ENCODE data around the gene ADAMTSL3.

Gene ADAMTSL3

DNA sequence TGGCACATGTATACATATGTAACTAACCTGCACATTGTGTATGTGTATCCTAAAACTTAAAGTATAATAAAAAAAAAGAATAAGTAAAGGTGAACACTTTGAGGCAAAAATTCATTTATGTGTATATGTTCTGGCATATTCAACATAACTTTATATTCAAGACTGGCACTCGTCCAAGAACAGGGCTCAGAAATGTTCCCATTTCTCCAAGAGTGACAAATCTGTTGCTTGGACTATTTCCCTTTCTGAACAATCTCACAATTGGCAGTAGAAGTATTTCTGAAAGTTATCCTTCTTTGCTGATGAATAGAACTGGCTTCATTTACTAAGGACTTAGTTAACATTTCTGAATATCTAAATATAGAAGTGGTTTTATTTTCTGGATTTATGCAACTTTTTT is 212.8 kb downstream of the ADAMTSL3 start:
- TF ChIP-seq CTCF (IDR thresholded peaks at IDR 0.05; ENCODE audit: low read depth, low read length, missing control alignments), result no peak
- DNase-seq (ENCODE audit: extremely low read depth, low read depth), result no peak
- H3K4me3 ChIP-seq (replicated peaks; ENCODE audit: low read depth, low read length), result no peak overlapping the region

DNA sequence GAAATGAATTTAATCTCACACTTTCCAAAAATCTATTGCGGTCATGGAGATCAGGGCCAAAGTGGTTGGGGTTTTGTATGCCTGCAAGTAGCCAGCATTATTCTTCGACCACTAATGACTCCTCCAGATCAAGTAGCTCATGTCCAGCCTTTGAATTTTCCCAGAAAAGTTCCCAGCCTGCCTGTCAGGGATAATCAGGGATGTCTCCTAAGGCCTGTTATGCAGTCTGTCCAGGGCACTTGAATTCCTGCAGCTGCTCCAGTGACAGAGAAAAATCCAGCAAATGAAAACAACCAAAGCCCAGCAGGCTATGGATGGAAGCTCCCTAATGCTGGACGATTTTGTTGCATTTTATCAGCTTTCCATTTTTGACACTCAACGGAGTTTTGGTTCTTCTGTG is 215.4 kb downstream of the ADAMTSL3 start:
- DNase-seq (ENCODE audit: extremely low read depth, low read depth), result no peak
- TF ChIP-seq CTCF (IDR thresholded peaks at IDR 0.05; ENCODE audit: low read depth, low read length, missing control alignments), result no peak
- no peak overlapping the region for H3K4me3 ChIP-seq (replicated peaks; ENCODE audit: low read depth, low read length)

GRCh38 chr15:83871808-83872559 is 218.1 kb downstream of the ADAMTSL3 start:
- H3K4me3 ChIP-seq (replicated peaks; ENCODE audit: low read depth, low read length), result no peak overlapping the region
- TF ChIP-seq CTCF (IDR thresholded peaks at IDR 0.05; ENCODE audit: low read depth, low read length, missing control alignments), result no peak
- no peak for DNase-seq (ENCODE audit: extremely low read depth, low read depth)

- H3K4me3 ChIP-seq (replicated peaks; ENCODE audit: low read depth, low read length), result no peak overlapping the region
- TF ChIP-seq CTCF (IDR thresholded peaks at IDR 0.05; ENCODE audit: low read depth, low read length, missing control alignments), result no peak
- DNase-seq (ENCODE audit: extremely low read depth, low read depth), result no peak
These were observed 220.0 kb downstream of the ADAMTSL3 start for GRCh38 chr15:83873966-83874365.

GRCh38 chr15:83880529-83880928 is 226.6 kb downstream of the ADAMTSL3 start:
- DNase-seq (ENCODE audit: extremely low read depth, low read depth), result no peak
- no peak overlapping the region for H3K4me3 ChIP-seq (replicated peaks; ENCODE audit: low read depth, low read length)
- no peak for TF ChIP-seq CTCF (IDR thresholded peaks at IDR 0.05; ENCODE audit: low read depth, low read length, missing control alignments)

DNA sequence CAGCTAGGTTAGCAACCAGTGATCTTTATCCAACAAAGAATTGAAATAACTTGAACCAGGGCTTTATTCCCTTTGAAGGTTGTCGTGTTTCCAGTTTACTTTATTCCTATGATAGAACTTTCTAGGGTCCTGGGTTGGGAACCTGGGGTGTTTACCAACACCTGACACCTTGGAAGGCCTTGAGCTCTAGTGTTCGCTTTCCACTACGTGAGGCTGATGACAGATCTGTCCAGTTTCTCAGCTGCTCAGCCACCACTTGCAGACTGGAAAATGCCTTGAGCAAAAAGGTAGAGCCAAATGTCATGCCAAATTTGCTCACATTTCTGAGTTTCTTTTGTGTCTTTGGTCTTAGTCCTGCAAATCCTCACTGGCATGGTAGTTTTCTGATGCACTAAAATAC is 227.2 kb downstream of the ADAMTSL3 start:
- no peak for TF ChIP-seq CTCF (IDR thresholded peaks at IDR 0.05; ENCODE audit: low read depth, low read length, missing control alignments)
- no peak for DNase-seq (ENCODE audit: extremely low read depth, low read depth)
- H3K4me3 ChIP-seq (replicated peaks; ENCODE audit: low read depth, low read length), result no peak overlapping the region

GRCh38 chr15:83886321-83886720 is 232.4 kb downstream of the ADAMTSL3 start:
- no peak overlapping the region for H3K4me3 ChIP-seq (replicated peaks; ENCODE audit: low read depth, low read length)
- DNase-seq (ENCODE audit: extremely low read depth, low read depth), result no peak
- TF ChIP-seq CTCF (IDR thresholded peaks at IDR 0.05; ENCODE audit: low read depth, low read length, missing control alignments), result no peak

Data from HFF-Myc (cell line).